OCI-LY7 (cell line): ENCODE results near the gene CA11. TPM values are rescaled to one million over a fixed set of nuclear protein-coding genes. Genes with fewer than 3 reads are reported as not detected.
A peak's percentile ranks its signal among the peaks of the same experiment; 100 is the strongest.

Experiments used
- BruUV-seq: library from RNA; stranded (reverse); fragments of 400-500 nt; replicated peaks from 2 replicates; lab custom pipeline; 2021; lab: Mats Ljungman, UMichigan
- CTCF ChIA-PET: fragments of 300-600 bp; sonication (Branson Sonifier 250); formaldehyde crosslinking; loops from one replicate; lab custom pipeline; 2022; ENCODE audit warnings: antibody characterized with exemption; ENCODE audit not compliant: unreplicated experiment; lab: Charles Lee
- POLR2A ChIA-PET: fragments of 300-600 bp; sonication (Branson Sonifier 250); formaldehyde crosslinking; loops from one replicate; lab custom pipeline; 2022; ENCODE audit warnings: antibody characterized with exemption; lab: Charles Lee
- DNase-seq: peaks from one replicate; pipeline ENCODE4 v3.0.0-alpha.2; 2015; ENCODE audit warnings: low spot score
- H2AFZ ChIP-seq: fragments of 200-600 bp; sonication (generic), shearing (Covaris generic); 2 replicates; pipeline ENCODE4 v1.6.1; 2014; ENCODE audit warnings: mild to moderate bottlenecking, antibody characterized with exemption, low read length, moderate library complexity
- H3K27ac ChIP-seq: fragments of 200-600 bp; sonication (generic); 2 replicates; pipeline ENCODE4 v1.5.1; 2014; ENCODE audit warnings: mixed run types, low read depth, mild to moderate bottlenecking, moderate library complexity, low read length, inconsistent platforms; ENCODE audit not compliant: poor library complexity, severe bottlenecking
- H3K36me3 ChIP-seq: fragments of 200-600 bp; sonication (generic); 2 replicates; pipeline ENCODE4 v1.6.1; 2014; ENCODE audit warnings: mild to moderate bottlenecking, antibody characterized with exemption, low read length, moderate library complexity, mixed read lengths; ENCODE audit not compliant: insufficient read depth
- H3K4me1 ChIP-seq: fragments of 200-600 bp; sonication (generic); 2 replicates; pipeline ENCODE4 v1.5.1; 2014; ENCODE audit warnings: mild to moderate bottlenecking, low read length; ENCODE audit not compliant: insufficient read depth, poor library complexity, severe bottlenecking
- H3K4me2 ChIP-seq: fragments of 200-600 bp; sonication (generic); 2 replicates; pipeline ENCODE4 v1.6.1; 2014; ENCODE audit warnings: mild to moderate bottlenecking, low read length
- H3K4me3 ChIP-seq: fragments of 200-600 bp; sonication (generic); 2 replicates; pipeline ENCODE4 v1.5.1; 2014; ENCODE audit warnings: mild to moderate bottlenecking, low read depth, low read length; ENCODE audit not compliant: poor library complexity, severe bottlenecking
- H3K79me2 ChIP-seq: fragments of 200-600 bp; sonication (generic); 2 replicates; pipeline ENCODE4 v1.6.1; 2016; ENCODE audit warnings: low read depth, mild to moderate bottlenecking, low read length, moderate library complexity, mixed read lengths; ENCODE audit not compliant: insufficient read depth
- H3K9me2 ChIP-seq: fragments of 200-600 bp; sonication (generic); 2 replicates; pipeline ENCODE4 v1.6.1; 2016; ENCODE audit warnings: mild to moderate bottlenecking, low read length, mixed read lengths; ENCODE audit not compliant: insufficient read depth
- H3K9me3 ChIP-seq: fragments of 200-600 bp; sonication (generic); 2 replicates; pipeline ENCODE4 v1.6.1; 2014; ENCODE audit warnings: mild to moderate bottlenecking, mixed run types, low read length, mixed read lengths
- H4K20me1 ChIP-seq: fragments of 200-600 bp; sonication (generic); 2 replicates; pipeline ENCODE4 v1.6.1; 2014; ENCODE audit warnings: mild to moderate bottlenecking, antibody characterized with exemption, low read length, moderate library complexity, mixed read lengths; ENCODE audit not compliant: insufficient read depth
- CTCF ChIP-seq: fragments of 200-600 bp; sonication (generic); conservative IDR thresholded peaks from 2 replicates; pipeline ENCODE4 v1.5.1; 2014; ENCODE audit warnings: mild to moderate bottlenecking, antibody characterized with exemption, low read length, moderate library complexity, mixed read lengths
- EZH2phosphoT487 ChIP-seq: fragments of 200-600 bp; sonication (generic); IDR thresholded peaks from 2 replicates; pipeline ENCODE4 v1.6.1; 2018; ENCODE audit warnings: low read depth, borderline replicate concordance, mild to moderate bottlenecking, mixed run types, antibody characterized with exemption, low read length, moderate library complexity, mixed read lengths
- intact Hi-C: fragments of 100-400 bp; cut with micrococcal nuclease; formaldehyde crosslinking; loops from one replicate; pipeline ENCODE4 v1.10.0; 2022; ENCODE audit not compliant: unreplicated experiment
- total RNA-seq, 2 experiments: library from RNA; depleted of rRNA in 1 of 2; stranded (reverse); fragments of >200 nt in 1 of 2; shearing (Covaris generic) in 1 of 2; gene quantifications; 2 replicates each; pipeline ENCODE4 v1.2.3, GENCODE V29; 2014 to 2022

The CA11 gene
- total RNA-seq, 2 experiments from 2014 or later, result 2.5 to 10.8 TPM

GRCh38 chr19:48645620-48646000 is 377 bp downstream of the CA11 start:
- no peaks in the 10 kb centered on the region for H3K36me3 ChIP-seq
- no peak for TF ChIP-seq EZH2phosphoT487
- no peak for TF ChIP-seq CTCF
- H4K20me1 ChIP-seq, result no peaks in the 10 kb centered on the region
- DNase-seq, result no peak
- H3K4me3 ChIP-seq, result peak overlapping the region; percentile 66
- no peaks in the 10 kb centered on the region for H3K79me2 ChIP-seq
- H3K9me3 ChIP-seq, result no peaks in the 10 kb centered on the region
- ChIA-PET CTCF (interaction anchor here (0.5 kb wide), 2 partner anchors 19 to 152 kb away, joined by 3 to 11 read pairs; no protein-coding TSS in a partner anchor), POLR2A (interaction anchor here (0.6 to 0.7 kb wide), 2 partner anchors 163 to 1352 kb away, joined by 3 read pairs; no protein-coding TSS in a partner anchor)
- peaks cover 29% of the 10 kb centered on the region for H3K4me1 ChIP-seq
- BruUV-seq, result no TSS peak
- peak overlapping the region; percentile 95 for H2AFZ ChIP-seq
- peak overlapping the region; percentile 25 for H3K27ac ChIP-seq
- no peaks in the 10 kb centered on the region for H3K9me2 ChIP-seq
- peak overlapping the region; percentile 92 for H3K4me2 ChIP-seq
- intact Hi-C loops, result loop anchor here (1.0 to 5.0 kb wide), 3 partner anchors 69 to 327 kb away; no protein-coding TSS in a partner anchor

DNA sequence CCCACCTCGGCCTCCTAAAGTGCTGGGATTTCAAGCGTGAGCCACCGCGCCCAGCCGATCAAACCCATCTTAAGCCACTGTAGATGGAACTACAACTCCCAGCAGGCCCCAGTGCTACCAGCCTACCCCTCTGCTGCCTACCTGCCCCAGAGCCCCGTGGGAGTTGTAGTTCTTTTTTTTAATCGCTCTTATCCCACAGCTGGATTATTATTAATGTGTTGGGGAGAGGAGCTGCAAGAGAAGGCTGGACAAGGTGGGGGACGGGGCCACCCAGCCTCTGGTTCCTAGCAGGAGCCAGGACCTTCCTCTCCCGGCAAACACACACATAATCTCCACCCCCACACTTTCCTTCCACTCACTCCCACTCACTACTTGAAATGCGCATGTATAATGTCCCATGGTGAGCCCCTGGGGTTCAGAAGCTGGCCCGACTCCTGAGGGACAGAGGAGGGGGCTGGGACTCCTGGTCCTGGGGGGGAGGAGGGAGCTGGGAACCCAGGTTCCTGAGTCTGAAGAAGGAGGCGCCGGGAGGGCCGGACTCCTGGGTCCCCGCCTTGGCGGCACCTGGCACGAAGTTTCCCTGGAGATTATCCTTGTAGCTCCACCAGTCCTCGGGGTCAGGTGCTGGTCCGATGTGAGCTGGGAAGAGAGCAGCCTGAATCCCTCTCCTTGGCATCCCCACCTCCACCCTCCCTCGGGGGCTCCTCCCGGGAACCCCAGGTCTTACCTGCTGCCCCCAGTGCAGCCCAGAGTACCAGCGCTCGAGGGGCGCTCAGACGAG is 958 bp downstream of the CA11 start:
- DNase-seq, result peak; percentile 79
- H3K4me2 ChIP-seq, result peak overlapping the region; percentile 92
- H3K9me2 ChIP-seq, result no peaks in the 10 kb centered on the region
- no peaks in the 10 kb centered on the region for H4K20me1 ChIP-seq
- no peak overlapping the region for H3K27ac ChIP-seq
- H3K79me2 ChIP-seq, result no peaks in the 10 kb centered on the region
- ChIA-PET POLR2A (interaction anchor here (0.6 kb wide), 2 partner anchors 164 to 236 kb away, joined by 3 to 8 read pairs; no protein-coding TSS in a partner anchor), CTCF (interaction anchor here (0.5 kb wide), 2 partner anchors 20 to 151 kb away, joined by 3 to 11 read pairs; no protein-coding TSS in a partner anchor)
- peak overlapping the region; percentile 66 for H3K4me3 ChIP-seq
- TF ChIP-seq EZH2phosphoT487 (no peak), CTCF (no peak)
- peak overlapping the region; percentile 95 for H2AFZ ChIP-seq
- no peaks in the 10 kb centered on the region for H3K9me3 ChIP-seq
- intact Hi-C loops, result loop anchor here (1.0 to 5.0 kb wide), 3 partner anchors 69 to 327 kb away; no protein-coding TSS in a partner anchor
- BruUV-seq, result no TSS peak
- H3K4me1 ChIP-seq, result peaks cover 29% of the 10 kb centered on the region
- H3K36me3 ChIP-seq, result no peaks in the 10 kb centered on the region
